WTC11 (cell line): ENCODE measurements around the gene HLA-G. TPM values are rescaled to one million over a fixed set of nuclear protein-coding genes. Genes with fewer than 3 reads are reported as not detected.
A peak's percentile ranks its signal among the peaks of the same experiment; 100 is the strongest.
"Not testable (repeated sequence)": the region's sequence is repeated elsewhere in the genome, so short reads cannot be mapped to it uniquely, and the experiment has no call there.

Source experiments
- ATAC-seq: fragments of 200-7000 bp; cut with Tn5 transposase; 2 replicates; pipeline ENCODE4 v1.10.0; 2021; ENCODE audit warnings: mild to moderate bottlenecking, moderate library complexity
- Bru-seq: library from RNA; stranded (reverse); fragments of 400-500 nt; gene quantifications from one replicate; lab custom pipeline; 2021; lab: Mats Ljungman, UMichigan
- CTCF ChIA-PET: fragments of 300-600 bp; sonication (Branson Sonifier 250); formaldehyde crosslinking; loops from one replicate; lab custom pipeline; 2021; ENCODE audit warnings: antibody characterized with exemption; lab: Charles Lee
- POLR2A ChIA-PET: fragments of 350-600 bp; sonication (Branson Sonifier 250); formaldehyde crosslinking; loops from one replicate; lab custom pipeline; 2021; ENCODE audit warnings: antibody characterized with exemption; lab: Charles Lee
- DNase-seq: peaks from one replicate; pipeline ENCODE4 v3.0.0; 2021; ENCODE audit warnings: low spot score
- H3K27ac Mint-ChIP-seq: 2 replicates; pipeline ENCODE4 v1.8.0; 2021; ENCODE audit warnings: mixed read lengths
- H3K27me3 Mint-ChIP-seq: 2 replicates; pipeline ENCODE4 v1.8.0; 2021; ENCODE audit warnings: low read depth, mild to moderate bottlenecking, moderate library complexity, mixed read lengths
- H3K36me3 Mint-ChIP-seq: 2 replicates; pipeline ENCODE4 v1.8.0; 2021; ENCODE audit warnings: mixed read lengths
- H3K4me1 Mint-ChIP-seq: 2 replicates; pipeline ENCODE4 v1.8.0; 2022; ENCODE audit warnings: mixed read lengths
- H3K4me3 Mint-ChIP-seq: 2 replicates; pipeline ENCODE4 v1.8.0; 2021; ENCODE audit warnings: mild to moderate bottlenecking, moderate library complexity, mixed read lengths
- H3K9me3 Mint-ChIP-seq: 2 replicates; pipeline ENCODE4 v1.8.0; 2021; ENCODE audit warnings: mixed read lengths
- FOXJ3 ChIP-seq: sonication (generic); formaldehyde crosslinking; IDR thresholded peaks from 2 replicates; pipeline ENCODE4 v1.9.0; 2021; ENCODE audit warnings: missing genetic modification reagents, mild to moderate bottlenecking, borderline replicate concordance
- FOXP1 ChIP-seq: sonication (generic); formaldehyde crosslinking; IDR thresholded peaks from 2 replicates; pipeline ENCODE4 v1.8.0; 2022; ENCODE audit warnings: missing genetic modification reagents, mild to moderate bottlenecking, moderate library complexity, borderline replicate concordance
- GTF2I ChIP-seq: fragments of 250-450 bp; sonication (Bioruptor Pico); conservative IDR thresholded peaks from 2 replicates; pipeline ENCODE4 v1.4.0; 2021; ENCODE audit warnings: mild to moderate bottlenecking
- HMGA2 ChIP-seq: fragments of 250-450 bp; sonication (Bioruptor Pico); IDR thresholded peaks from 2 replicates; pipeline ENCODE4 v1.4.0; 2021; ENCODE audit warnings: mild to moderate bottlenecking, moderate library complexity
- NFE2L1 ChIP-seq: sonication (generic); formaldehyde crosslinking; IDR thresholded peaks from 2 replicates; pipeline ENCODE4 v1.8.1; 2023; ENCODE audit warnings: missing genetic modification reagents
- NFYB ChIP-seq: sonication (generic); formaldehyde crosslinking; conservative IDR thresholded peaks from 2 replicates; pipeline ENCODE4 v1.8.0; 2022; ENCODE audit warnings: low read depth, missing genetic modification reagents
- NR2C2 ChIP-seq: sonication (generic); formaldehyde crosslinking; IDR thresholded peaks from 2 replicates; pipeline ENCODE4 v1.8.0; 2022; ENCODE audit warnings: mild to moderate bottlenecking, missing genetic modification reagents
- OVOL2 ChIP-seq: fragments of 250-450 bp; sonication (Bioruptor Pico); IDR thresholded peaks from 2 replicates; pipeline ENCODE4 v1.9.0; 2021; ENCODE audit warnings: mild to moderate bottlenecking, borderline replicate concordance
- TP53 ChIP-seq: sonication (generic); formaldehyde crosslinking; IDR thresholded peaks from 2 replicates; pipeline ENCODE4 v1.8.1; 2023; ENCODE audit warnings: mild to moderate bottlenecking, missing genetic modification reagents
- long read RNA-seq, 3 experiments: library from RNA in 1 of 3; library from capped mRNA in 1 of 3; library from polyadenylated mRNA in 1 of 3; unstranded in 2 of 3; stranded (forward) in 1 of 3; transcript quantifications; one replicate each; pipeline ENCODE4 v2.0.0, GENCODE V29; 2021
- total RNA-seq: library from RNA; stranded (reverse); gene quantifications from 3 replicates; pipeline ENCODE4 v1.2.3, GENCODE V29; 2021
- TF ChIP-seq, protein P1 (sequence below): sonication (generic); formaldehyde crosslinking; IDR thresholded peaks from 2 replicates; pipeline ENCODE4 v1.8.1; 2022; ENCODE audit warnings: mild to moderate bottlenecking, missing genetic modification reagents, moderate library complexity, borderline replicate concordance
- TF ChIP-seq, protein P2 (sequence below): sonication (generic); formaldehyde crosslinking; conservative IDR thresholded peaks from 2 replicates; pipeline ENCODE4 v1.8.1; 2023; ENCODE audit warnings: mild to moderate bottlenecking, low read depth, missing genetic modification reagents, moderate library complexity
- TF ChIP-seq, protein P3 (sequence below): sonication (generic); formaldehyde crosslinking; IDR thresholded peaks from 2 replicates; pipeline ENCODE4 v1.8.1; 2023; ENCODE audit warnings: mild to moderate bottlenecking, missing genetic modification reagents
- TF ChIP-seq, protein P4 (sequence below): sonication (generic); formaldehyde crosslinking; IDR thresholded peaks from 2 replicates; pipeline ENCODE4 v1.8.1; 2023; ENCODE audit warnings: mild to moderate bottlenecking, moderate library complexity, missing genetic modification reagents
- TF ChIP-seq, protein P5 (sequence below): sonication (generic); formaldehyde crosslinking; IDR thresholded peaks from 2 replicates; pipeline ENCODE4 v1.8.0; 2022; ENCODE audit warnings: mild to moderate bottlenecking, missing genetic modification reagents
- TF ChIP-seq, protein P6 (sequence below): fragments of 250-450 bp; sonication (Bioruptor Pico); IDR thresholded peaks from 2 replicates; pipeline ENCODE4 v2.1.2; 2022; ENCODE audit warnings: mild to moderate bottlenecking, moderate library complexity

HLA-G gene
- total RNA-seq: 1.1 to 1.7 TPM (median 1.4 TPM) in 3 replicates
- Bru-seq, nascent RNA: percentile 25 among the genes with signal in this experiment
- long read RNA-seq, experiment 1, partial matches to known transcripts: 1 of 2 reads
- long read RNA-seq, experiment 1, other reads (novel, unspliced or antisense): 0 of 2 reads
- long read RNA-seq, experiment 2, partial matches to known transcripts: 1 of 1 reads
- long read RNA-seq, experiment 2, other reads (novel, unspliced or antisense): 0 of 1 reads
- long read RNA-seq, experiment 3, partial matches to known transcripts: 1 of 3 reads
- long read RNA-seq, experiment 3, other reads (novel, unspliced or antisense): 1 of 3 reads

DNA sequence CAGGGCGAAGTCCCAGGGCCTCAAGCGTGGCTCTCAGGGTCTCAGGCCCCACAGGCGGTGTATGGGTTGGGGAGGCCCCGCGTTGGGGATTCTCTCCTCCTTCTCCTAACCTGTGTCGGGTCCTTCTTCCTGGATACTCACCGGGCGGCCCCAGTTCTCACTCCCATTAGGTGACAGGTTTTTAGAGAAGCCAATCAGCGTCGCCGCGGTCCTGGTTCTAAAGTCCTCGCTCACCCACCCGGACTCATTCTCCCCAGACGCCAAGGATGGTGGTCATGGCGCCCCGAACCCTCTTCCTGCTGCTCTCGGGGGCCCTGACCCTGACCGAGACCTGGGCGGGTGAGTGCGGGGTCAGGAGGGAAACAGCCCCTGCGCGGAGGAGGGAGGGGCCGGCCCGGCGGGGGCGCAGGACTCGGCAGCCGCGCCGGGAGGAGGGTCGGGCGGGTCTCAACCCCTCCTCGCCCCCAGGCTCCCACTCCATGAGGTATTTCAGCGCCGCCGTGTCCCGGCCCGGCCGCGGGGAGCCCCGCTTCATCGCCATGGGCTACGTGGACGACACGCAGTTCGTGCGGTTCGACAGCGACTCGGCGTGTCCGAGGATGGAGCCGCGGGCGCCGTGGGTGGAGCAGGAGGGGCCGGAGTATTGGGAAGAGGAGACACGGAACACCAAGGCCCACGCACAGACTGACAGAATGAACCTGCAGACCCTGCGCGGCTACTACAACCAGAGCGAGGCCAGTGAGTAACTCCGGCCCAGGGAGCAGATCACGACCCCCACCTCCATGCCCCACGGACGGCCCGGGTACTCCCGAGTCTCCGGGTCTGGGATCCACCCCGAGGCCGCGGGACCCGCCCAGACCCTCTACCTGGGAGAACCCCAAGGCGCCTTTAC is at the start of gene HLA-G:
Gene HLA-G, plus strand, starts transcription at position 247 of the 892 bp plus-strand sequence. Its CDS starts 20 bp downstream, at position 267.
- TF ChIP-seq, protein P1, sequence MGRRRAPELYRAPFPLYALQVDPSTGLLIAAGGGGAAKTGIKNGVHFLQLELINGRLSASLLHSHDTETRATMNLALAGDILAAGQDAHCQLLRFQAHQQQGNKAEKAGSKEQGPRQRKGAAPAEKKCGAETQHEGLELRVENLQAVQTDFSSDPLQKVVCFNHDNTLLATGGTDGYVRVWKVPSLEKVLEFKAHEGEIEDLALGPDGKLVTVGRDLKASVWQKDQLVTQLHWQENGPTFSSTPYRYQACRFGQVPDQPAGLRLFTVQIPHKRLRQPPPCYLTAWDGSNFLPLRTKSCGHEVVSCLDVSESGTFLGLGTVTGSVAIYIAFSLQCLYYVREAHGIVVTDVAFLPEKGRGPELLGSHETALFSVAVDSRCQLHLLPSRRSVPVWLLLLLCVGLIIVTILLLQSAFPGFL (CRISPR knock-in tag): no peak
- TF ChIP-seq NFYB (CRISPR knock-in tag): no peak
- TF ChIP-seq, protein P2, sequence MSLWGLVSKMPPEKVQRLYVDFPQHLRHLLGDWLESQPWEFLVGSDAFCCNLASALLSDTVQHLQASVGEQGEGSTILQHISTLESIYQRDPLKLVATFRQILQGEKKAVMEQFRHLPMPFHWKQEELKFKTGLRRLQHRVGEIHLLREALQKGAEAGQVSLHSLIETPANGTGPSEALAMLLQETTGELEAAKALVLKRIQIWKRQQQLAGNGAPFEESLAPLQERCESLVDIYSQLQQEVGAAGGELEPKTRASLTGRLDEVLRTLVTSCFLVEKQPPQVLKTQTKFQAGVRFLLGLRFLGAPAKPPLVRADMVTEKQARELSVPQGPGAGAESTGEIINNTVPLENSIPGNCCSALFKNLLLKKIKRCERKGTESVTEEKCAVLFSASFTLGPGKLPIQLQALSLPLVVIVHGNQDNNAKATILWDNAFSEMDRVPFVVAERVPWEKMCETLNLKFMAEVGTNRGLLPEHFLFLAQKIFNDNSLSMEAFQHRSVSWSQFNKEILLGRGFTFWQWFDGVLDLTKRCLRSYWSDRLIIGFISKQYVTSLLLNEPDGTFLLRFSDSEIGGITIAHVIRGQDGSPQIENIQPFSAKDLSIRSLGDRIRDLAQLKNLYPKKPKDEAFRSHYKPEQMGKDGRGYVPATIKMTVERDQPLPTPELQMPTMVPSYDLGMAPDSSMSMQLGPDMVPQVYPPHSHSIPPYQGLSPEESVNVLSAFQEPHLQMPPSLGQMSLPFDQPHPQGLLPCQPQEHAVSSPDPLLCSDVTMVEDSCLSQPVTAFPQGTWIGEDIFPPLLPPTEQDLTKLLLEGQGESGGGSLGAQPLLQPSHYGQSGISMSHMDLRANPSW: no peak
- TF ChIP-seq, protein P3, sequence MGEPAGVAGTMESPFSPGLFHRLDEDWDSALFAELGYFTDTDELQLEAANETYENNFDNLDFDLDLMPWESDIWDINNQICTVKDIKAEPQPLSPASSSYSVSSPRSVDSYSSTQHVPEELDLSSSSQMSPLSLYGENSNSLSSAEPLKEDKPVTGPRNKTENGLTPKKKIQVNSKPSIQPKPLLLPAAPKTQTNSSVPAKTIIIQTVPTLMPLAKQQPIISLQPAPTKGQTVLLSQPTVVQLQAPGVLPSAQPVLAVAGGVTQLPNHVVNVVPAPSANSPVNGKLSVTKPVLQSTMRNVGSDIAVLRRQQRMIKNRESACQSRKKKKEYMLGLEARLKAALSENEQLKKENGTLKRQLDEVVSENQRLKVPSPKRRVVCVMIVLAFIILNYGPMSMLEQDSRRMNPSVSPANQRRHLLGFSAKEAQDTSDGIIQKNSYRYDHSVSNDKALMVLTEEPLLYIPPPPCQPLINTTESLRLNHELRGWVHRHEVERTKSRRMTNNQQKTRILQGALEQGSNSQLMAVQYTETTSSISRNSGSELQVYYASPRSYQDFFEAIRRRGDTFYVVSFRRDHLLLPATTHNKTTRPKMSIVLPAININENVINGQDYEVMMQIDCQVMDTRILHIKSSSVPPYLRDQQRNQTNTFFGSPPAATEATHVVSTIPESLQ (CRISPR knock-in tag): no peak
- TF ChIP-seq, protein P4, sequence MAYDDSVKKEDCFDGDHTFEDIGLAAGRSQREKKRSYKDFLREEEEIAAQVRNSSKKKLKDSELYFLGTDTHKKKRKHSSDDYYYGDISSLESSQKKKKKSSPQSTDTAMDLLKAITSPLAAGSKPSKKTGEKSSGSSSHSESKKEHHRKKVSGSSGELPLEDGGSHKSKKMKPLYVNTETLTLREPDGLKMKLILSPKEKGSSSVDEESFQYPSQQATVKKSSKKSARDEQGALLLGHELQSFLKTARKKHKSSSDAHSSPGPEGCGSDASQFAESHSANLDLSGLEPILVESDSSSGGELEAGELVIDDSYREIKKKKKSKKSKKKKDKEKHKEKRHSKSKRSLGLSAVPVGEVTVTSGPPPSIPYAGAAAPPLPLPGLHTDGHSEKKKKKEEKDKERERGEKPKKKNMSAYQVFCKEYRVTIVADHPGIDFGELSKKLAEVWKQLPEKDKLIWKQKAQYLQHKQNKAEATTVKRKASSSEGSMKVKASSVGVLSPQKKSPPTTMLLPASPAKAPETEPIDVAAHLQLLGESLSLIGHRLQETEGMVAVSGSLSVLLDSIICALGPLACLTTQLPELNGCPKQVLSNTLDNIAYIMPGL: no peak
- TF ChIP-seq NFE2L1 (CRISPR knock-in tag): no peak
- TF ChIP-seq, all 79 proteins: peak for 0
- 0 out of 2 replicates have a peak, but pooled peaks cover 3% of the 10 kb centered on the region for H3K9me3 Mint-ChIP-seq
- H3K4me1 Mint-ChIP-seq: peaks cover 5% of the 10 kb centered on the region
- DNase-seq (peak; percentile 18), ATAC-seq (peak; percentile 38)
- H3K27me3 Mint-ChIP-seq: peaks cover 92% of the 10 kb centered on the region
- ChIA-PET CTCF (interaction anchor here (1.2 kb wide), 1 partner anchor 90 kb away, joined by 8 read pairs; no protein-coding TSS in a partner anchor), POLR2A (no interaction called here)
- H3K27ac Mint-ChIP-seq: no peak within 1 kb of the TSS
- no peaks in the 10 kb centered on the region; the same call in 1 of the 2 replicates for H3K36me3 Mint-ChIP-seq
- peak within 1 kb of the TSS; percentile 69 for H3K4me3 Mint-ChIP-seq

DNA sequence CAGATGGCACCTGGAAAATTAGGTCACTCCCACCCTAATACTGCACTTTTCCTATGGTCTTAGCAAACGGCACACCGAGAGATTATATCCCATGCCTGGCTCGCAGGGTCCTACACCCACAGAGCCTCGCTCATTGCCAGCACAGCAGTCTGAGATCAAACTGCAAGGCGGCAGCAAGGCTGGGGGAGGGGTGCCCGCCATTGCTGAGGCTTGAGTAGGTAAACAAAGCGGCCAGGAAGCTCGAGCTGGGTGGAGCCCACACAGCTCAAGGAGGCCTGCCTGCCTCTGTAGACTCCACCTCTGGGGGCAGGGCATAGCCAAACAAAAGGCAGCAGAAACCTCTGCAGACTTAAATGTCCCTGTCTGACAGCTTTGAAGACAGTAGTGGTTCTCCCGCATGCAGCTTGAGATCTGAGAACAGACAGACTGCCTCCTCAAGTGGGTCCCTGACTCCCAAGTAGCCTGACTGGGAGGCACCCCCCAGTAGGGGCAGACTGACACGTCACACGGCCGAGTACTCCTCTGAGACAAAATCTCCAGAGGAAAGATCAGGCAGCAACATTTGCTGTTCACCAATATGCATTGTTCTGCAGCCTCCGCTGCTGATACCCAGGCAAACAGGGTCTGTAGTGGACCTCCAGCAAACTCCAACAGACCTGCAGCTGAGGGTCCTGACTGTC is 47.5 kb upstream of the HLA-G start:
- H3K4me1 Mint-ChIP-seq, H3K4me3 Mint-ChIP-seq, CTCF ChIA-PET, POLR2A ChIA-PET, H3K27ac Mint-ChIP-seq, DNase-seq, ATAC-seq: not testable (repeated sequence)
- peaks cover 16% of the 10 kb centered on the region for H3K36me3 Mint-ChIP-seq
- peaks cover 47% of the 10 kb centered on the region for H3K27me3 Mint-ChIP-seq
- peaks cover 44% of the 10 kb centered on the region for H3K9me3 Mint-ChIP-seq

DNA sequence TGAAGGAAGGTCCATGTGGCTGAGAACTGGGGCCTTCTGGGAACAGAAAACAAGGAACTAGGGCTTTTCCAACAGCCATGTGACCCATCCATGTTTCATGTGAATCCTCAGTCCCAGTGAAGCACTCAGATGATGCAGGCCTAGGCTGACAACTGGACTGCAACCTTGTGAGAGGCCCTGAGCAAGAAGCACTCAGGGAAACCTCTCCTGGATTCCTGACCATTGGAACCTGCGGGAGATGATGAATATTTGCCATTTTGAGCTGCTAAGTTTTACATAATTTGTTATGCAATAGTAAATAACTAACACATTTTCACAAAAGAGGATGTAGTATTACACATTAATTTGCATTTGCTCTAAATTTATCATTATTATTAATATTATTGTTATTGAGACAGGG is 38.4 kb upstream of the HLA-G start:
- no peak overlapping the region for H3K27ac Mint-ChIP-seq
- CTCF ChIA-PET: no interaction called here
- ATAC-seq: no peak
- TF ChIP-seq, protein P5, sequence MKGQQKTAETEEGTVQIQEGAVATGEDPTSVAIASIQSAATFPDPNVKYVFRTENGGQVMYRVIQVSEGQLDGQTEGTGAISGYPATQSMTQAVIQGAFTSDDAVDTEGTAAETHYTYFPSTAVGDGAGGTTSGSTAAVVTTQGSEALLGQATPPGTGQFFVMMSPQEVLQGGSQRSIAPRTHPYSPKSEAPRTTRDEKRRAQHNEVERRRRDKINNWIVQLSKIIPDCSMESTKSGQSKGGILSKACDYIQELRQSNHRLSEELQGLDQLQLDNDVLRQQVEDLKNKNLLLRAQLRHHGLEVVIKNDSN (CRISPR knock-in tag): no peak
- TF ChIP-seq OVOL2 (no peak), GTF2I (CRISPR knock-in tag) (no peak), HMGA2 (CRISPR knock-in tag) (no peak), FOXP1 (CRISPR knock-in tag) (no peak), NR2C2 (no peak), FOXJ3 (CRISPR knock-in tag) (no peak), TP53 (CRISPR knock-in tag) (no peak)
- TF ChIP-seq, protein P6, sequence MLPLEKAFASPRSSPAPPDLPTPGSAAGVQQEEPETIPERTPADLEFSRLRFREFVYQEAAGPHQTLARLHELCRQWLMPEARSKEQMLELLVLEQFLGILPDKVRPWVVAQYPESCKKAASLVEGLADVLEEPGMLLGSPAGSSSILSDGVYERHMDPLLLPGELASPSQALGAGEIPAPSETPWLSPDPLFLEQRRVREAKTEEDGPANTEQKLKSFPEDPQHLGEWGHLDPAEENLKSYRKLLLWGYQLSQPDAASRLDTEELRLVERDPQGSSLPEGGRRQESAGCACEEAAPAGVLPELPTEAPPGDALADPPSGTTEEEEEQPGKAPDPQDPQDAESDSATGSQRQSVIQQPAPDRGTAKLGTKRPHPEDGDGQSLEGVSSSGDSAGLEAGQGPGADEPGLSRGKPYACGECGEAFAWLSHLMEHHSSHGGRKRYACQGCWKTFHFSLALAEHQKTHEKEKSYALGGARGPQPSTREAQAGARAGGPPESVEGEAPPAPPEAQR: no peak
- TF ChIP-seq, protein P4: no peak

More for the DNA sequence above, 38.4 kb upstream of the HLA-G start:
- Mint-ChIP-seq H3K27me3 (peaks cover 63% of the 10 kb centered on the region), H3K36me3 (peaks cover 10% of the 10 kb centered on the region), H3K4me3 (no peak overlapping the region), H3K9me3 (peaks cover 22% of the 10 kb centered on the region), H3K4me1 (peaks cover 10% of the 10 kb centered on the region)
- POLR2A ChIA-PET: no interaction called here
- no peak for DNase-seq
